Activated CD4-positive, alpha-beta T cell treated with anti-CD3 and anti-CD28 coated beads, Interleukin-2, amount 50 U/mL, for 24 hours (primary cell): ENCODE data around the gene CD68.

ENCODE experiments used
- DNase-seq, 2 donors: peaks; one replicate each; pipeline ENCODE4 v3.0.0-alpha.2; 2020; ENCODE audit warnings: low read depth in 1 of 2, low spot score in 1 of 2

Gene CD68

DNA sequence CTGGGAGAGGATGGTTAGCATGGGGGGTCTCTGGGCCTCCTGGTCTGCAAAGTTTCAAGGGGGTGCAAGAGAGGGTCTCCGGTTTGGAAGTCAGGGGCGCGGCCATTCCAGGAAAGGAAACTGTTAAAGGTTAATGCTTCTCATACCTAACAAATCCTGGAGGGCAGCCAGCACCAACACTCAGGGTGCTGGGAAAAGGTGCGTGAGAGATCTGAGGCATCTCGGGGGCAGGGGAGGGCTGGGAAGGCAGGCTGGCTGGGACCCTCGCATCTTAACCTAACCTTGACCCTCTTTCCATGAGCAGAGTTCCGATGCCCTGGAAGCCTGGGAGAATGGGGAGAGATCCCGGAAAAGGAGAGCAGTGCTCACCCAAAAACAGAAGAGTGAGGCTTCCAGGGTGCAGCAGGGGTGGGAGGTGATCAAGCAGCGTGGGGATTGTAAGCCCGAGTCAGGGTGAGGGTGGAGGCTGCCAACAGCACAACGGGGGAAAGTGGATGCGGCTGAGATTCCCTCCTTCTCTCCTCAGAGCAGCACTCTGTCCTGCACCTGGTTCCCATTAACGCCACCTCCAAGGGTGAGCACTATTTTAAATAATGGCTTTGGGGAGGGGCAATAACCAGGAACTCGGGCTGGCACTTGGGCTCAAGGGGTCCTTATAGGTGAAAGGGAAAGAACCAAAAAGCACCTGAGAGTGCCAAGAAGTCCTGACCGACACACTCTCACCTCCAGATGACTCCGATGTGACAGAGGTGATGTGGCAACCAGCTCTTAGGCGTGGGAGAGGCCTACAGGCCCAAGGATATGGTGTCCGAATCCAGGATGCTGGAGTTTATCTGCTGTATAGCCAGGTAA, 19.9 kb upstream of the CD68 start:
- no peak for DNase-seq

DNA sequence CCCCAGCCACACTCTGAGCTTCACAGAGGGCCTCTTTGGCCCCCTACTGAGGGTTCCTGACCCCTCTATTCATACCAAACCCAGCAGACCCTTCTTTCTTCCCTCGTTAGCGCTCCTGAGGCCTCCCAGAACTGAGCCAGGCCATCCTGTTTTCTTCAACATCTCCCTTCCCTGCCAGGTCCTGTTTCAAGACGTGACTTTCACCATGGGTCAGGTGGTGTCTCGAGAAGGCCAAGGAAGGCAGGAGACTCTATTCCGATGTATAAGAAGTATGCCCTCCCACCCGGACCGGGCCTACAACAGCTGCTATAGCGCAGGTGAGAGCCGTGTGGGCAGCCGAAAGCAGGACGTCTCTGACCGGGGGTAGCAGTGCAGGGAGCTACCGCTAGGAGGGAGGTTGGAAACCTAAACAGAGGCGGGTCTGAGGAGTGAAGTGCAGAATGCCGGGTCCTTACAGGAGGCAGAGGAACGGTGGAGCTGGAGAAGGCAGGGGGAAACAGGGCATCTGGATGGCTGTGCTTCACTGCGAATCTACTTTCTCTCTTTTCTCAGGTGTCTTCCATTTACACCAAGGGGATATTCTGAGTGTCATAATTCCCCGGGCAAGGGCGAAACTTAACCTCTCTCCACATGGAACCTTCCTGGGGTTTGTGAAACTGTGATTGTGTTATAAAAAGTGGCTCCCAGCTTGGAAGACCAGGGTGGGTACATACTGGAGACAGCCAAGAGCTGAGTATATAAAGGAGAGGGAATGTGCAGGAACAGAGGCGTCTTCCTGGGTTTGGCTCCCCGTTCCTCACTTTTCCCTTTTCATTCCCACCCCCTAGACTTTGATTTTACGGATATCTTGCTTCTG, 19.0 kb upstream of the CD68 start:
- no peak for DNase-seq

DNA sequence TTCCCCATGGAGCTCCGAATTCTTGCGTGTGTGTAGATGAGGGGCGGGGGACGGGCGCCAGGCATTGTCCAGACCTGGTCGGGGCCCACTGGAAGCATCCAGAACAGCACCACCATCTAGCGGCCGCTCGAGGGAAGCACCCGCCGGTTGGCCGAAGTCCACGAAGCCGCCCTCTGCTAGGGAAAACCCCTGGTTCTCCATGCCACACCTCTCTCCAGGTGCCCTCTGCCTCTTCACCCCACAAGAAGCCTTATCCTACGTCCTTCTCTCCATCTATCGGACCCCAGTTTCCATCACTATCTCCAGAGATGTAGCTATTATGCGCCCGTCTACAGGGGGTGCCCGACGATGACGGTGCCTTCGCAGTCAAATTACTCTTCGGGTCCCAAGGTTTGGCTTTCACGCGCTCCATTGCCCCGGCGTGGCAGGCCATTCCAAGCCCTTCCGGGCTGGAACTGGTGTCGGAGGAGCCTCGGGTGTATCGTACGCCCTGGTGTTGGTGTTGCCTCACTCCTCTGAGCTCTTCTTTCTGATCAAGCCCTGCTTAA, 18.3 kb upstream of the CD68 start:
- DNase-seq: peak; percentile 75 to 82

DNA sequence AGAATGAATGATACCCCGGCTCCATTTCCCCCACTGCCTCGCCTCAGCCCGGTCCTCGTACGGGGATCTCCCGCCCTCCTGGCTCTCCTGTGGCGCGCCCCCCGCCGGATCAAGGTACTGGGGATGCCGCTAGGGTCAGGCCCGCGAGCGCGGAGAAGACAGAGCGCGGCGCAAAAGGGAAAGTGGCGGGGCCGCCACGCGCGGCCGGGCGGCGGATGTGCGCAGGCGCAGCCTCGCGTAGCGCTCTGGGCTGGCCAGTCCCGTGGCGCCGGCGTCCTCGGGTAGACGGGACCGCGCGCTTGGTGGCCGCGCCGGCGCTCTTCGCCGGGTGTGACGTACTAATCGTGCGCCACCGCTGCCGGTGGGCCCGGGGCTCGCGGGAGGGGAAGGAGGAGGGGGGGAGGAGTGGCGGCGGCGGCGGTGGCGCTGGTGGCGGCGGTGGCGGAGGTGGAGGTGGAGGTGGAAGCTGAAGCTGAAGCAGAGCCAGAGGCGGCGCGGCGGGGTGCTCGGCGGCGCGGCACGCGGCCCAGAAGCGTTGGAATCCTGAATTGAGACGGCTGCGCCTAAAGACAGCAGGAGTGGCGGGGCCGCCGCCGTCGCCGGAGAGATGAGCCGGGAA, 17.7 kb upstream of the CD68 start, which contains the start of gene SENP3:
TSS of gene SENP3 (plus strand) at position 331 of the 619 bp plus-strand sequence. CDS start 1,158 bp downstream, outside the sequence.
- DNase-seq: peak; percentile 83 to 84

GRCh38 chr17:7562208-7562605, 17.2 kb upstream of the CD68 start:
- no peak for DNase-seq

DNA sequence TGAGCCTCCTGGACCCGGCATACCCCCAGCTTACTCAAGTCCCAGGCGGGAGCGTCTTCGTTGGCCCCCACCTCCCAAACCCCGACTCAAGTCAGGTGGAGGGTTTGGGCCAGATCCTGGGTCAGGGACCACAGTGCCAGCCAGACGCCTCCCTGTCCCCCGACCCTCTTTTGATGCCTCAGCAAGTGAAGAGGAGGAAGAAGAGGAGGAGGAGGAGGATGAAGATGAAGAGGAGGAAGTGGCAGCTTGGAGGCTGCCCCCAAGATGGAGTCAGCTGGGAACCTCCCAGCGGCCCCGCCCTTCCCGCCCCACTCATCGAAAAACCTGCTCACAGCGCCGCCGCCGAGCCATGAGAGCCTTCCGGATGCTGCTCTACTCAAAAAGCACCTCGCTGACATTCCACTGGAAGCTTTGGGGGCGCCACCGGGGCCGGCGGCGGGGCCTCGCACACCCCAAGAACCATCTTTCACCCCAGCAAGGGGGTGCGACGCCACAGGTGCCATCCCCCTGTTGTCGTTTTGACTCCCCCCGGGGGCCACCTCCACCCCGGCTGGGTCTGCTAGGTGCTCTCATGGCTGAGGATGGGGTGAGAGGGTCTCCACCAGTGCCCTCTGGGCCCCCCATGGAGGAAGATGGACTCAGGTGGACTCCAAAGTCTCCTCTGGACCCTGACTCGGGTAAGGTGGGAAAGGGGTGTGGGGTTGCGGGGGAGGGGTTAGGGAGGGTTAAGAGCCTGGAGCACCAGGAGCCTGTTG, 16.1 kb upstream of the CD68 start:
- no peak for DNase-seq

DNA sequence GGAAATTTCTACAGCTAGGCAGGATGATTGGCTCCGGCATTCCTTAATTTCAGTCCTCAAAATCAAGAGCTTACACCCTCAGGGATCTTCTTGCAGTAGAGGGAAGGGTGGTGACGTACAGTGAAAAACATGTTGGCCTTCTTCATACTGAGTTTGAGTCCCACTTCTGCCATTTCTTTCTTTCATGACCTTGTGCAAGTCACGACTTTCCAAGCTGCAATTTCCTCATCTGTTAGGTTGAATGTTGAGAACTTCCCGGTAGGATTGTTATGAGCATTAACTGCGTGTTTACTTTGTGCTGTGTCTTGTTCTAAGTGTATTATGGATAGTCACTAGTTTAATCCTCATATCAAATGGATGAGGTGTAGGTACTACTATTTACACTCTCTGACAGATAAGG, 9.9 kb upstream of the CD68 start:
- no peak for DNase-seq

DNA sequence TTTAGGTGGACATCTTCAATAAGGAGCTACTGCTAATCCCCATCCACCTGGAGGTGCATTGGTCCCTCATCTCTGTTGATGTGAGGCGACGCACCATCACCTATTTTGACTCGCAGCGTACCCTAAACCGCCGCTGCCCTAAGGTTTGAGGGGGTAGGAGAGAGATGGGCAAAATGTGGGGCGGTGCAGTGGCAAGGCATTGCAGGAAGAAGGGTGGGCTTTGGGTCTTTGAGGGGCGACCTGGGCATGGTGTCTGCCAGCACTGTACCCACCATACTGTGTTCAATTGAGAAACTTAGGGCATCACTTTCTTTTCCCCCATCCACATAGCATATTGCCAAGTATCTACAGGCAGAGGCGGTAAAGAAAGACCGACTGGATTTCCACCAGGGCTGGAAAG, 9.1 kb upstream of the CD68 start:
- no peak for DNase-seq

DNA sequence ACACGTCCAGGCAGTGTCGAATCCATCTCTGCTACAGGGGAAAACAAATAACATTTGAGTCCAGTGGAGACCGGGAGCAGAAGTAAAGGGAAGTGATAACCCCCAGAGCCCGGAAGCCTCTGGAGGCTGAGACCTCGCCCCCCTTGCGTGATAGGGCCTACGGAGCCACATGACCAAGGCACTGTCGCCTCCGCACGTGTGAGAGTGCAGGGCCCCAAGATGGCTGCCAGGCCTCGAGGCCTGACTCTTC, 7.2 kb upstream of the CD68 start:
- DNase-seq: no peak

DNA sequence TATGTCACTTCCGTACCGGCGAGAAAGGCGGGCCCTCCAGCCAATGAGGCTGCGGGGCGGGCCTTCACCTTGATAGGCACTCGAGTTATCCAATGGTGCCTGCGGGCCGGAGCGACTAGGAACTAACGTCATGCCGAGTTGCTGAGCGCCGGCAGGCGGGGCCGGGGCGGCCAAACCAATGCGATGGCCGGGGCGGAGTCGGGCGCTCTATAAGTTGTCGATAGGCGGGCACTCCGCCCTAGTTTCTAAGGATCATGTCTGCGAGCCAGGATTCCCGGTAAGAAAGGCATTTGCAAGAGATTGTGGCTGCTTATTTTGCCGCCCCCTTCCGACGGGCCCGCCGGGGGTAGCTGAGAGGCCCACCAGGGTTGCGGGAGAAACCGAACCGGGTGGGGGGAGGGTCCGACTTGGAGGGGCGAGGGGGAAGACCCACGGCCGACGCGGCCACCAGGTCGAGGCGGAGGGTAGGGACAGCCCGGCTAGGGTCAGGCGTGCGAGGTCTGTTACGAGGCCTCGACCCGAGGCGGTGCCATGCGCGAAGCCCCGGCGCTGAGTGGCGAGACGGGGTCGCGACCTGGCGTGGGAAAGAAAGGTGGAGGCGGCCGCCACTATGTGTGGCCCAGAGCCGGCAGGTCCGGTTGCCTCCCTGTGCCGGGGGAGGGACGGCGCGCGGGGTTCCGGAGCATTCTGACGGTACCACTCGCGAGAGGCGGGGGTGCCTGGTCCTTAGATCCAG, 6.7 kb upstream of the CD68 start:
- DNase-seq: peak; percentile 99 to 100

- DNase-seq: peak; percentile 78 to 88
Observed at GRCh38 chr17:7573324-7574080, 5.9 kb upstream of the CD68 start.

DNA sequence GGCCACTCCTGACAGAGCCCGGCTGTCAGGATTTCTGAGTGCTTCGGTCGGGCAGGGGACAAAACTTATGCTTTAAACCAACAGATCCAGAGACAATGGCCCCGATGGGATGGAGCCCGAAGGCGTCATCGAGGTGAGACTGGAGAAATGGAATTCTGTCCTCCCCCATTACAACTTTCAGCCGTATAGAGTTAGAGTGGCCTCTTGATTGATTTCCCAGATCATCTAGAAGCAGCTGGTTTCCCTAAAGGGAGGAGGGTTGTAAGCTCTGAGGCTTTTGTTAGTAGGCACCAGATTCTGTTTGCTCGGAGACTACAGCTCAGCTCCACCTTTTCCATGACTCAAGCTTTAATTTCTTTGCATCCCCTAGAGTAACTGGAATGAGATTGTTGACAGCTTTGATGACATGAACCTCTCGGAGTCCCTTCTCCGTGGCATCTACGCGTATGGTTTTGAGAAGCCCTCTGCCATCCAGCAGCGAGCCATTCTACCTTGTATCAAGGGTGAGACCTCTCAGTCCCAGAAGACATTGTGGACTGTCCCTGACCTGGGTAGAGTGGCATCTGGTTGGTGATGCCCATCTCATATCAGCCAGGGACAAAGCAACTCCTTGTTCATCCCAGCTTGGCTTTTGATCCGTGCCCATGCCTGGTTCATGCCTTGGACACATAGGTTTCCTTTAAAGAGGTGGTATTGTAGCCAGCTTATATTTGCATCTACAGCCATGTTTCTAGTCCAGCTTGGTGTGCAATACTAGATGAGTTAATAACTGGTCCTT, 5.1 kb upstream of the CD68 start:
- DNase-seq: no peak

GRCh38 chr17:7575481-7575883, 4.0 kb upstream of the CD68 start:
- no peak for DNase-seq

GRCh38 chr17:7575959-7576358, 3.5 kb upstream of the CD68 start:
- DNase-seq: no peak

DNA sequence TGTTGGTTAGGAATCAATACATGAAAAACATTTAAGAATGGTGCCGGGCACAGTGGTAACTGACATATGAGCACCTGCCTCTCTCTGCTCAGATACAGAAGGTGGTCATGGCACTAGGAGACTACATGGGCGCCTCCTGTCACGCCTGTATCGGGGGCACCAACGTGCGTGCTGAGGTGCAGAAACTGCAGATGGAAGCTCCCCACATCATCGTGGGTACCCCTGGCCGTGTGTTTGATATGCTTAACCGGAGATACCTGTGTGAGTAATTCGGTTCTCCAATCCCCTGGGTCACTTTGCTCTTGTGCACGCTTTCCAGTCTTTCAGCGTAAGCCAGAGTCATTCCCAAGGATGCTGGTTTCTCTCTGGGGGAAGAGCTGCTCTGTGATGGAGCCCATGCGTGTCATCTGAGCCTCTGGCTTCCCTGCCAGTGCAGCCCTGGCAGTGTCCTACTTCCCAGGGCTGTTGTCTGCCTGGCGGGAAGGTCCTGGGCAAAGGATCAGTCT, 3.0 kb upstream of the CD68 start:
- DNase-seq: no peak

DNA sequence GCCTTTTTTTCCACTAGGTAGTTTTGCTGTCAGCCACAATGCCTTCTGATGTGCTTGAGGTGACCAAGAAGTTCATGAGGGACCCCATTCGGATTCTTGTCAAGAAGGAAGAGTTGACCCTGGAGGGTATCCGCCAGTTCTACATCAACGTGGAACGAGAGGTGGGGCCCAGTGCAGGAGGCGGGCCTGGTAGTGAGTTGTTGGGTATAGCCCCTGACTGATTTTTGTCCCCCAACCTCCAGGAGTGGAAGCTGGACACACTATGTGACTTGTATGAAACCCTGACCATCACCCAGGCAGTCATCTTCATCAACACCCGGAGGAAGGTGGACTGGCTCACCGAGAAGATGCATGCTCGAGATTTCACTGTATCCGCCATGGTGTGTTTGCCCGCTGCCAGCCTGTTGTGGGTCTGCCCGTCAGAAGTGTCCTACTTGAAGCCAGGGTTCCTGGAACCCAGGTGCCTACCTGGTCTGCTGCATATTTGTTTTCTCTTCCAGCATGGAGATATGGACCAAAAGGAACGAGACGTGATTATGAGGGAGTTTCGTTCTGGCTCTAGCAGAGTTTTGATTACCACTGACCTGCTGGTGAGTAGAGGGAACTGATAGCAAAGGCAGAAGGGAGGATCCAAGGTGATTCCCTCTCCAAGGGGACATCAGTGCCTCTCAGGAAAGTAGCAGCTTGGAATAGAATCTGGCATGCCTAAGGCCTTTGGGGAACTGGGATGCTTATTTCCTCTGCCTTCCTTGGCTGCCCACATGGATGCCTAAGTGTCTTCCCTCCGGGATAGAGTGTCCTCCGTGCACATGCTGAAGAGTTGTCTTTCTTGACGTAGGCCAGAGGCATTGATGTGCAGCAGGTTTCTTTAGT, 1.9 kb upstream of the CD68 start:
- DNase-seq: no peak

DNA sequence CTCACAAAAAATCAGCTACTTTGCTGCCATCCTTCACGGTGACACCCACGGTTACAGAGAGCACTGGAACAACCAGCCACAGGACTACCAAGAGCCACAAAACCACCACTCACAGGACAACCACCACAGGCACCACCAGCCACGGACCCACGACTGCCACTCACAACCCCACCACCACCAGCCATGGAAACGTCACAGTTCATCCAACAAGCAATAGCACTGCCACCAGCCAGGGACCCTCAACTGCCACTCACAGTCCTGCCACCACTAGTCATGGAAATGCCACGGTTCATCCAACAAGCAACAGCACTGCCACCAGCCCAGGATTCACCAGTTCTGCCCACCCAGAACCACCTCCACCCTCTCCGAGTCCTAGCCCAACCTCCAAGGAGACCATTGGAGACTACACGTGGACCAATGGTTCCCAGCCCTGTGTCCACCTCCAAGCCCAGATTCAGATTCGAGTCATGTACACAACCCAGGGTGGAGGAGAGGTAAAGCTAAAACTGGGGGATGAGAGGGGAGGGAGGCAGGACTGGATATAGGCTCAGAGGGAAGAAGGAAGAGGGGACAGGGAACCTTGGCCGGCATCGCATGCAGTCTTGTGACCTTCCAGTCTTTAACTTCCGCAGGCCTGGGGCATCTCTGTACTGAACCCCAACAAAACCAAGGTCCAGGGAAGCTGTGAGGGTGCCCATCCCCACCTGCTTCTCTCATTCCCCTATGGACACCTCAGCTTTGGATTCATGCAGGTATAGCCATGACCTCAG, 581 bp downstream of the CD68 start:
- DNase-seq: peak in 1 of 2 donors; percentile 32
